ENCODE measurements around the gene RNF14. TPM values are rescaled to one million over a fixed set of nuclear protein-coding genes. Genes with fewer than 3 reads are reported as not detected.

The RNF14 gene
- total RNA-seq, 1 experiment from 2014 or later = 20.1 TPM

- no peaks in the 10 kb centered on the region for H3K4me1 Mint-ChIP-seq
- H2AK5ac ChIP-seq (ENCODE audit: insufficient read length, low read length) = no peak overlapping the region
- no peak overlapping the region for H3K56ac ChIP-seq (ENCODE audit: insufficient read length, low read depth, low read length)
- H3K79me1 ChIP-seq (ENCODE audit: insufficient read depth, low read depth, low read length, poor library complexity, severe bottlenecking) = no peaks in the 10 kb centered on the region
- WGBS (ENCODE audit: extremely low coverage, insufficient read length, low lambda C conversion rate) = no CpG with 5 or more reads among the region's 2 CpGs
- H4K91ac ChIP-seq (ENCODE audit: insufficient read length, low read depth, low read length) = no peak overlapping the region
- no peak overlapping the region for H3T11ph ChIP-seq (ENCODE audit: low read length)
- H3K27me3 Mint-ChIP-seq (ENCODE audit: low read depth) = no peaks in the 10 kb centered on the region
- H3K27ac Mint-ChIP-seq = no peak overlapping the region
- TF ChIP-seq, protein P1, sequence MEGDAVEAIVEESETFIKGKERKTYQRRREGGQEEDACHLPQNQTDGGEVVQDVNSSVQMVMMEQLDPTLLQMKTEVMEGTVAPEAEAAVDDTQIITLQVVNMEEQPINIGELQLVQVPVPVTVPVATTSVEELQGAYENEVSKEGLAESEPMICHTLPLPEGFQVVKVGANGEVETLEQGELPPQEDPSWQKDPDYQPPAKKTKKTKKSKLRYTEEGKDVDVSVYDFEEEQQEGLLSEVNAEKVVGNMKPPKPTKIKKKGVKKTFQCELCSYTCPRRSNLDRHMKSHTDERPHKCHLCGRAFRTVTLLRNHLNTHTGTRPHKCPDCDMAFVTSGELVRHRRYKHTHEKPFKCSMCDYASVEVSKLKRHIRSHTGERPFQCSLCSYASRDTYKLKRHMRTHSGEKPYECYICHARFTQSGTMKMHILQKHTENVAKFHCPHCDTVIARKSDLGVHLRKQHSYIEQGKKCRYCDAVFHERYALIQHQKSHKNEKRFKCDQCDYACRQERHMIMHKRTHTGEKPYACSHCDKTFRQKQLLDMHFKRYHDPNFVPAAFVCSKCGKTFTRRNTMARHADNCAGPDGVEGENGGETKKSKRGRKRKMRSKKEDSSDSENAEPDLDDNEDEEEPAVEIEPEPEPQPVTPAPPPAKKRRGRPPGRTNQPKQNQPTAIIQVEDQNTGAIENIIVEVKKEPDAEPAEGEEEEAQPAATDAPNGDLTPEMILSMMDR (conservative IDR thresholded peaks at IDR 0.05) = no peak
- H2BK20ac ChIP-seq (ENCODE audit: low read depth, low read length, poor library complexity, severe bottlenecking) = no peak overlapping the region
- no peak overlapping the region for H3K23ac ChIP-seq (ENCODE audit: insufficient read length, low read depth, low read length)
- no peak overlapping the region for H2BK120ac ChIP-seq (ENCODE audit: low read depth, low read length, poor library complexity, severe bottlenecking)
- no peaks in the 10 kb centered on the region for H3K27me3 ChIP-seq (ENCODE audit: insufficient read depth, low read length)
- H4K20me1 ChIP-seq (ENCODE audit: control insufficient read depth, insufficient read depth, insufficient read length) = no peaks in the 10 kb centered on the region
- DNase-seq = no peak
- no peaks in the 10 kb centered on the region for H3K23me2 ChIP-seq (ENCODE audit: insufficient read length, low read depth, low read length, poor library complexity, severe bottlenecking)
- no peaks in the 10 kb centered on the region for H3K4me1 ChIP-seq (ENCODE audit: insufficient read depth, low read length)
- no peaks in the 10 kb centered on the region for H3K79me2 ChIP-seq (ENCODE audit: insufficient read depth, low read length)
- H3K4me2 ChIP-seq (ENCODE audit: insufficient read depth, insufficient read length, low read length) = no peak overlapping the region
- no peak overlapping the region for H4K8ac ChIP-seq (replicated peaks; ENCODE audit: insufficient read length, low read depth, low read length)
- H3K4me3 Mint-ChIP-seq = no peak overlapping the region
- H2BK15ac ChIP-seq (ENCODE audit: low read depth, low read length) = no peak overlapping the region
- no peak overlapping the region for H4K5ac ChIP-seq (ENCODE audit: insufficient read length, low read depth, low read length)
- no peak overlapping the region for H3K18ac ChIP-seq (ENCODE audit: insufficient read length, low read depth, low read length)
- H2BK12ac ChIP-seq (ENCODE audit: insufficient read length, low read depth, low read length) = no peak overlapping the region
- H2BK5ac ChIP-seq (ENCODE audit: insufficient read length, low read length) = no peak overlapping the region
- no peak overlapping the region for H3K14ac ChIP-seq (ENCODE audit: insufficient read depth, low read length)
- no peak overlapping the region for H2AFZ ChIP-seq (ENCODE audit: low read length)
- no peak overlapping the region for H3K4ac ChIP-seq (ENCODE audit: low read depth, low read length)
- no peak overlapping the region for H3K9ac ChIP-seq (ENCODE audit: extremely low read depth, insufficient read length, low read length)
- peaks cover 9 to 69% (median 61%) of the 10 kb centered on the region in 3 experiments; a peak in 6 of 7 replicates for H3K36me3 Mint-ChIP-seq (ENCODE audit: insufficient read depth in 1 of 3, low read depth in 3 of 3)
- no peak overlapping the region for H3K27ac ChIP-seq (ENCODE audit: insufficient read length, low read depth, low read length)
- no peaks in the 10 kb centered on the region for H3K9me3 ChIP-seq (ENCODE audit: control insufficient read depth, low read depth, low read length)
- no peaks in the 10 kb centered on the region for H3K9me3 Mint-ChIP-seq
Measured at GRCh38 chr5:141982626-141983025, 13.7 kb downstream of the RNF14 start.
